Astrocyte of the cerebellum (primary cell): ENCODE data around the gene GNAQ.

ENCODE experiments used
- DNase-seq: peaks from one replicate; pipeline ENCODE4 v3.0.0-alpha.2; 2011; ENCODE audit warnings: low read depth
- H3K4me3 ChIP-seq: 2 replicates; pipeline ENCODE4 v1.5.1; 2011; ENCODE audit warnings: mild to moderate bottlenecking, low read depth, low read length, moderate library complexity
- in situ Hi-C: cut with HindIII; loops from 2 replicates; pipeline ENCODE4 v1.10.0; 2017; ENCODE audit warnings: low sequenced_read_pairs
- TF ChIP-seq, protein P1 (sequence below): IDR thresholded peaks from 2 replicates; pipeline ENCODE4 v1.5.1; 2012; ENCODE audit warnings: low read length, low read depth, moderate library complexity, mild to moderate bottlenecking; ENCODE audit errors: missing control alignments

GNAQ gene

DNA sequence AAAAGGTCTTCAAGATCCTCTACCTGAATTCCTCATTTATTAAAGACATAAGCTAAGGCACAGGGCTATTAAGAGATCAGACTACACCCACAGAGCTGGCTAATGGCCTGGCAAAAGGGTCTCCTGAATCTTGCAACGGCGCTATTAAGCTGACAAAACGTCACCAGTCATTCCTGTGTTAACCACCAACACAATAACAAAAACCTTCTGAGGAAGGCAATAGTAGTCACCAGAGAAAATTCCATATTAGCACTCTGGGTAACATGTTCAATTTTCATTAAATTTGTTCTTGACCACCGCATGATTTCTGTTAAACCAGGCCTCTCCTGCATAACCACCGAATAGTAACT lies 77.0 kb downstream of the GNAQ start:
- H3K4me3 ChIP-seq, result no peak overlapping the region
- no peak for DNase-seq
- in situ Hi-C loops, result no loop called here
- TF ChIP-seq, protein P1, sequence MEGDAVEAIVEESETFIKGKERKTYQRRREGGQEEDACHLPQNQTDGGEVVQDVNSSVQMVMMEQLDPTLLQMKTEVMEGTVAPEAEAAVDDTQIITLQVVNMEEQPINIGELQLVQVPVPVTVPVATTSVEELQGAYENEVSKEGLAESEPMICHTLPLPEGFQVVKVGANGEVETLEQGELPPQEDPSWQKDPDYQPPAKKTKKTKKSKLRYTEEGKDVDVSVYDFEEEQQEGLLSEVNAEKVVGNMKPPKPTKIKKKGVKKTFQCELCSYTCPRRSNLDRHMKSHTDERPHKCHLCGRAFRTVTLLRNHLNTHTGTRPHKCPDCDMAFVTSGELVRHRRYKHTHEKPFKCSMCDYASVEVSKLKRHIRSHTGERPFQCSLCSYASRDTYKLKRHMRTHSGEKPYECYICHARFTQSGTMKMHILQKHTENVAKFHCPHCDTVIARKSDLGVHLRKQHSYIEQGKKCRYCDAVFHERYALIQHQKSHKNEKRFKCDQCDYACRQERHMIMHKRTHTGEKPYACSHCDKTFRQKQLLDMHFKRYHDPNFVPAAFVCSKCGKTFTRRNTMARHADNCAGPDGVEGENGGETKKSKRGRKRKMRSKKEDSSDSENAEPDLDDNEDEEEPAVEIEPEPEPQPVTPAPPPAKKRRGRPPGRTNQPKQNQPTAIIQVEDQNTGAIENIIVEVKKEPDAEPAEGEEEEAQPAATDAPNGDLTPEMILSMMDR, result no peak

DNA sequence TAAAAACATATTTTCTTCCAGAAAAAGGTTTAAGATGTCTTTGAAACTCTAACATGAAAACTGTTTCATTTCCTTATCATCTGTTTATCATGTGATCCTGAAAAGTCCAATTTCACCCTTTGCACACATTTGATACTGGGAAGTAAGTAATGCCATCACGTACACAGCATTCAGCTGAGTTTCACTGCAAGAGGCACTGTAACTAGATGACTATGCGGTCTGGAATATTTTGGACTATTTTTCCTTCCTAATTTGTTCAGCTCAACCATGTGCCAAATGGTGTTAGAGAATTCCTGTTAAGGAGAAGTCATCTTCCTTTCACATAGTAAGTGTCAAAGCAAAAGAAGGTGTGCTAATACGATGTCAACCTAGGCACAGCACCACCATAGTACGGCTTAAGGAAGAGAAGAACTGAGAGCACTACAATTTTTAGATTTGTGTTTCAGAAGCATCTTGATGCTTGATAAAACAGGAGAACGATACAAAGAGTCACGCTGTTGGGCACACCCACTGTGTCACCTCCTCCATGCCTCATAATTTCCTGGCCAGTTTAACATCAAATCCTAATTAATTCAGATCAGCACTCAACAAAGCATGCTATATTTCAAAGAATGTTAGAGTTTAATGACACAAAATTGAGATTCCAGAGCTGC lies 77.5 kb downstream of the GNAQ start:
- H3K4me3 ChIP-seq, result no peak overlapping the region
- no peak for DNase-seq
- in situ Hi-C loops, result no loop called here
- TF ChIP-seq, protein P1, result no peak

DNA sequence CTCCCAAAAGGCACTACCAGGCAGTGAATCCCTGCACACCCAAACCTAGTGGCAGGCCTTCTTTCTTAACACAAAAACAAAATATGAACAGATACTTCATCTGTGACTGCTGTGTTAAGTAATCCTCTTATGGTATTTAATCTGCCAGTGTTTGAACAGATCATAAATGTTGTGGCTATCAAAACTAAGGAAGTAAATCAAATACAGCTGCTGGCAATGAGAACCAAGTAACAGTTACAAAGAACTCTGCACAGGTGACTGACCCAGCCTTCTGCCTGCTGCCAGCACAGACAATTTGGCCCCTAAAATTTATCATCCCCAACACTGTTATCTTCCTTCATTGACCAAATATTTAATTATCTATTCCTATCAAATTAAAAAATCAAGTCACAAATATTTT lies 78.0 kb downstream of the GNAQ start:
- TF ChIP-seq, protein P1, result no peak
- in situ Hi-C loops, result no loop called here
- DNase-seq, result no peak
- no peak overlapping the region for H3K4me3 ChIP-seq

DNA sequence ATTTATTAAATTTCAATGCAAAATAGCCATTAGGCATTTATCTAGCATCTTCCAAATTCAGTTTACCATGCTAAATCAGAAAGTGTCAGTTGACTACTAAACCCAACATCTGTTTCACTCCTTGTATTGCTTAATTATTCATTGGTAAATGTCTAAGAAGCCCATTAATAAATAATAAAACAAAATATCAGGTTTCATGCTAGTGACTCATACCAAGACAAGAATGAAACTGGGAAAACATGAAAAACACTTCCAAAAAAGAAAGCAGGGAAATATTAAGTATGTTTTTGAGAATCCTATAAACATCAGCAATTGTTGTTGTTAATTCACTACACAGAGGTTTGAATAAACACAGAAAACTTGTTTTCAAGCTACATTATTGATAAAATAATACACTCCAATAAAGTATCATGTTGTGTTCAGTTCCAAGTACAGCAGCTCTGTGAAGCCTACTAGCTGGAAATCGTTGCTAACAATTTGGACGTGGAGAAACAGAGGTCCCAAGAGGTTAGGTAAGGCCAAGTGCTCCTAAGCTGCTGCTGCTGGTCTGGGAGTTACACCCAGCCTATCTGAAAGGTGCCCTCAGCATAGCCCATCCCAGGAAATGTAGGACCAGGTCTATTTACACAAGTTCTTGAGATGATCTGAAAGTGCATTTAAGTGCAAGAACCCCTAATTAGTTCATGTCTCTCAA lies 78.8 kb downstream of the GNAQ start:
- in situ Hi-C loops, result no loop called here
- no peak overlapping the region for H3K4me3 ChIP-seq
- TF ChIP-seq, protein P1, result no peak
- no peak for DNase-seq

DNA sequence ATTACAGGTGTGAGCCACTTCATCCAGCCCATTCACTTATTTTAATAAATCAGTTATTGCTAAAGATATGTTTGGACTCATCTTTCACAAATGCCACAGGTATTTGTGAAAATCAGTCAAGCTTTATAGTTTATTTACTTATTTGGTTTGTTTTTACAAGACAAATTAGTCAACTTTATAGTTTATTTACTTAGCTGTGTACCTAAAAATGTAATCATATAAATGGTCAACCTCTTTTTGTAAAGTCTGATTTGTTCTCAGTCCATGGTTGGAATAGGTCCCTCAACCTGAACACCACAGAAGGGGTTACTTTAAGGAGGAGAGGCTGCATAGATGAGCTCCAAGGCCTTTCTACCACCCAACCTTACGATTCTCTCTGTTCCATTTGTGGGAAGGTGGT lies 80.2 kb downstream of the GNAQ start:
- no peak overlapping the region for H3K4me3 ChIP-seq
- no peak for DNase-seq
- TF ChIP-seq, protein P1, result no peak
- in situ Hi-C loops, result no loop called here

DNA sequence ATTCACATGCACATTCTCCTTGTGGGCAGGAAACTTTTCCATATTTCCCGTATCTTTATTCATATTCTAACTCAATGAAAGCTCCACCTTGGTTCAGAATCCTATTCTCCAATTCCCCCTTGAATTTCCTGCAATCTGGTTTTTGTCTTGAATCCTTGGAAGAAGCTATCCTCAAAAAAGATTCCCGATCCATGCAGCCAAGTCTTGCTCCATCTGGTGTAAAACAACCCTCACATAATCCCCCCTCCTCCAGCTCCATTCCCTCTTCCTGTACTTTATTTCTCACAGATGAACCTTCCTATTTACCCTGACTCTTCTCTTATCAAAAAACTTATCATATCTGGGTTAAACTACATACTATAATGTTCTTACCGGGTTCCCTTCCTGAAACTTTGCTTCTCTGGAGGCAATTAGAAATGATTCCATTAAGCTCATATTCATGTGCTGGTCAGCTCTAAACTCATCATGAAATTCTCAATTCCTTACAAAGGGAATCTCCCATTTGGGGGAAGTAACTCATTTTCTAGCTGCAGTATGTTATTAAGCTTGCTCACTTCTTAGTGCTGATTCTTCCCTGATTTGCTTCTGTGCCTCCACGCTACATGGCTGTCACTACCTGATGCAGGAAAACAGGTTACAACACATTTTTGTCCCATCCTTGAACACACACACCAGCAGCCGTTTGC lies 81.7 kb downstream of the GNAQ start:
- in situ Hi-C loops, result no loop called here
- no peak overlapping the region for H3K4me3 ChIP-seq
- TF ChIP-seq, protein P1, result no peak
- no peak for DNase-seq
